Pons (tissue), 1 donor: ENCODE results near the gene STOX2.
"Not testable (repeated sequence)": the region's sequence is repeated elsewhere in the genome, so short reads cannot be mapped to it uniquely, and the experiment has no call there.

Experiments used
- DNase-seq: peaks from one replicate; pipeline ENCODE4 v3.0.0-alpha.2; 2016; ENCODE audit warnings: low spot score

STOX2 gene

DNA sequence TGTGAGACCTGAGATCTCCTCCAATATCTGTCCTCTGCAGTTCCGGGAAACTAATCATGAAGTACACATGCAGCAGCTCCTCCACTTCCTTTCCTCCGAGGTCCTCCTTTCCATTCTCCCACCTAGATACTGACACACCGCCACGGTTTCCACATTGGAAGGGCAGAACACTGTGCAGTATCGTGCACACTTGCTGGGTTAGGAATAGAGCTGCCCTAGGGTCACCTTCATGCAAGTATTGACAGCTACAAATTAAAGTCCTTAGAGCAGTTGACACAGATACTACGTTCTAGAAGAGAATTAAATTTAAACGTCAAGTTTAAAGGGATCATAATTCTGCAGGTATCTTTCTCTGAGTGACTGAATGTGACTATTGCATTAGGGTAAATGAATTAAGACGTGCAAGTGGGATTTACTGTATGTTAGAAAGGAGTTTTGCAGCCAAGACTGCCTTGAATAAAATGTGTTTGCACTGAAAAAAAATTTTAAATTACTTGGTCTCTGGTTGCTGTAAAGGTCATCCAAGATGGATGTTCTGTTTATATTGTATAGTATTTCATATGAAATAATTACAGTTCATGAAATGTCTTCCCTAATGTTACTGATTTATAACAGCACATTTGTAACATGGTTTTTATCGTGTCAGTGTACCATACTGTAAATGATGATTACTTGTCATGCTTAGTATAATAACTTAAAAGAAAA lies 117.7 kb downstream of the STOX2 start:
- DNase-seq = no peak

DNA sequence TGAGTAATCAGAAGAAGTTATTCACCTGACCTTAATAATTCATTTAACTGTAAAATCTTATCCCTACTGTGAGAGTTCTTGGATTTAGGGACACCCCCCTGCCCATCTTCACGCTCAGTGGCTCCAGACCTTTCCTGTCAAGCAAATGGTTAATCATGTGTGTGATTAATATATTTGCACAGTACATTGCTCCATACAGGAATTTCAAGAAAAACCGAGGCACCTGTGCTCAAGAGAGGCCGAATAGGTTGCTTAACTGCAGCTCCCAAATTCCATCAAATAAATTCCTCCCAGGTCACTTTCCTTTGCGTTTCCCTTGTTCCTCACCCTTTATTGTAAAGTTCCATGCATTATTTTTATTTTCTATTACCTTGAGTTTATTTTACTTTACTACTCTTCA lies 119.5 kb downstream of the STOX2 start:
- DNase-seq = no peak

GRCh38 chr4:184028561-184029374 lies 123.7 kb downstream of the STOX2 start:
- DNase-seq = no peak

GRCh38 chr4:184030036-184030435 lies 124.9 kb downstream of the STOX2 start:
- no peak for DNase-seq

GRCh38 chr4:184030764-184031163 lies 125.7 kb downstream of the STOX2 start:
- no peak for DNase-seq

GRCh38 chr4:184032091-184032490 lies 127.0 kb downstream of the STOX2 start:
- DNase-seq = no peak

DNA sequence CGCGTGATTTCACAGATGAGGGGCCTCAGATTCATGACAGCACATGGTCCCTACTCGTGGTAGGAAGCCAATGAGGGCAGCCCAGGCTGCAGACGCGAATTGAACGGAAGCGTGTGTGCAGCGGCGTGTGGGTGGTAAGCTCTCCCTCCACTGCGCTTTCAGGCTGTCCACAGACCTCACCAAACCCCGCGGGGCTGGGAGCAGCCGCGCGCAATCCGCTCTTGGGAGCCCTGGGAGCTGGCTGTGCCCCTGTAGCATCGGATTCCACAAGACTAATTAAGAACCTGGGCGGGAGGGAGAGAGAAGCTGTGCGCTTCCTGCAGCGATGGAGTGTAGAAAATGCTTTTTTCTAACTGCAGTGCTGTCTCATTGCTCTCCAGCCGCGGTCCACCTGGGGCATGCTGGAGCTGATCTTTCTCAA lies 134.9 kb downstream of the STOX2 start:
- DNase-seq = no peak

GRCh38 chr4:184041156-184041555 lies 136.0 kb downstream of the STOX2 start:
- no peak for DNase-seq

DNA sequence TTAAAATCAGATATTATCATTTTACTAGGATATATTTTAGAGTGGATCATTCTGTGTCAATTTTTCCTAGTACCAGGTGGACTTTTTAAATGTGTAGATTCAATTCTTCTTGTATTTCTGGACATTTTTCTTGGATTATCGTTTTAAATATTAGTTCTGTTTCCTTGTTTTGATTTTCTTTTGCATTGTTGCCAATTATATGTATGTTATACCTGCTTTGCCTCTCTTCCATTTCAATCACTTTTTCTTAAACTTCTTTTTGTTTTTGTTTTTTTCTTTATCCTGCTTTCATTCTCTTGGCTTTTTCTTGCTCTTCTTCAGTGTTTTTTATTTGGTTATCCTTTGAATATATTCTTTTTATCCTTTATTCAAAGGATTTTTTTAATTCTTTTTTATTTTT lies 141.0 kb downstream of the STOX2 start:
- no peak for DNase-seq

- DNase-seq = not testable (repeated sequence)
These were observed 146.2 kb downstream of the STOX2 start for GRCh38 chr4:184051262-184051661.

- DNase-seq = no peak
These were observed 147.5 kb downstream of the STOX2 start for GRCh38 chr4:184052616-184053015.

DNA sequence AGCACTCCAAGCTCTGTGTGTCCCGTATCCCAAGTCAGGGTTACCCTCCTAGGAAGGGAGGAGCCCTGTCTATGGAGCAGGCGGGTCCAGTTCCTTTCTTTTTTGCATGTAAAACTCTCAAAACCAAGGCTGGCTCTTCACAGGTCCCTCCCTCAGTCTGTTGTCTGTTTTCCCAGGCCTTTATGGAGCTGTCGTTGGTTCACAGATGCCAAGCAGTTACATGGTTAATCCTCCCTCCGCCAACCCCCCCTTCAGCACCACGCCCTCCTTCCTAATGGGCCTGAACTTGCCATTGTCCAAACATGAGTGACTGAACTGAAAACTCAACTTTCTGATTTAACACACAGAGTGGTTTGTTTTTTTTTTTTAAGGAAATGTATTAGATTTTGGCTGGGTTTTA lies 148.3 kb downstream of the STOX2 start:
- DNase-seq = no peak

DNA sequence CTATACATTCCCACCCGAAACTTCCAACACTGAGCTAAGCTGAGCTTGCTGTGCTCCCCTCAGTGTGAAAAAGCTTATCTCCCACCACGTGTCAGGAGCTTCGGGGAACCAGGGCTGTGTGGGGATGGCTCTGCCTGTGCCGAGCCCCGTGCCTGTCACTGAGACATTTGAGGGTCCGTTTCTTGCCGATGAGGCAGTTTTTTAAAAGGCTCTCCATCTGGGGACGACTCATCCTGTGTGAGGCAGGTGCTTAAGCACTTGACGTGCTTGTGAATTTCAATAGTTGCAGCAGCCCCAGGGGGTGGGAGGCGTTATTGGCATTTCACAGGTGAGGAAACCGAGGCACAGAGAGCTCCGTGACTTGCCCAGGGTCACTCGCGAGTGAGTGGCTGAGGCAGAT lies 151.8 kb downstream of the STOX2 start:
- DNase-seq = no peak

DNA sequence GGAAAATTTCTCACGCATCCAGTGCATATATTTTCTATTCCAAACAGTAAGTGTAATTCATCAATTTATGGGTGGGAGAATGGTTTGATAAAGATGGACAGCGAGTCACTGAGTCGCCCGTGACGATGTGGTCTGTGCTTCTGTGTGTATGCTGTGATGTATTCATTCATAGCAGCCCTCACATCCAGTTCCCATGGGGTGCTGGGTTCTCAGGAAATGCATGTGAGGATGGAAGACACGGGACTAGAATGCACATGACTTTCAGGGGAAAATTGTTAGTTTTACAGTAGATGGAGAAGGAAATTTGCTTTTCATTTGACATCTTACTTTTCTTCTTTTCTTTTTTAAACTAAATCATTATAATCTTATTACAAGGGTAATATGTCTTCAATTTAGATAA lies 152.9 kb downstream of the STOX2 start:
- no peak for DNase-seq

- DNase-seq = no peak
These were observed 154.0 kb downstream of the STOX2 start for GRCh38 chr4:184059099-184059498.

GRCh38 chr4:184061582-184061981 lies 156.5 kb downstream of the STOX2 start:
- no peak for DNase-seq

GRCh38 chr4:184062769-184063168 lies 157.7 kb downstream of the STOX2 start:
- no peak for DNase-seq

- DNase-seq = no peak
These were observed 159.8 kb downstream of the STOX2 start for GRCh38 chr4:184064877-184065276.

GRCh38 chr4:184066584-184067300 lies 161.6 kb downstream of the STOX2 start:
- no peak for DNase-seq

DNA sequence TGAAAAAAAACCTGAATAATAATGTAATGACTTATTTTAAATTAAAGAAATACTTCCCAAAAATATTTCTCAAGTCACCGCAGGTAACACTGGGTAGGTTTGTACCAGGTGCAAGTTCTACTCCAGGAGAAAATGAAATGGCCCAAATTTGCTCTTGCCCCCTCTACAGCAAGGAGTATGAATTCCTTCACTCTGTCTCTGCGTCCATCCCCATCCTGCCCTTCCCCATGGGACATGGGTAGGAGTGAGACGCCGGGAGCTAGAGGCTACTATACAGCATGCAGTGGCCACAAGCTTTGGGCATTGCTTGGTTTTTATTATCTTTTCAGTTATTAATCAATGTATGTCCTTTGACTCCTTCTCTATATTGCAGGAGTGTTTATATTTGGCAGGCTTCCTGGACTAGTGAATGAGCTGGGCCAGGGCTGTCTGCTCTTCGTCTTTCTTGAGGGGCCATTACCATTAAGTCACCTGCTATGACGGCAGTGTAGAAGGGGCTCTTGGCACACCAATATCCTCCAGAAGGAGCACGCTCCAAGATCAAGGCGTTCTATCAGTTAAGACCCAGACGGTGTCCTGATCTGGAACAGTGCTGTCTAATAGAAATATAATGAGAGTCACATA lies 162.9 kb downstream of the STOX2 start:
- no peak for DNase-seq
